ENCODE results near the gene CHML. TPM values are rescaled to one million over a fixed set of nuclear protein-coding genes. Genes with fewer than 3 reads are reported as not detected.

The CHML gene
- total and polyA plus RNA-seq, 10 of the 15 experiments (the other 5 are each of a cell fraction or from before 2014, with no cell fraction given), result 2.0 to 15.5 (median 6.0) TPM

DNA sequence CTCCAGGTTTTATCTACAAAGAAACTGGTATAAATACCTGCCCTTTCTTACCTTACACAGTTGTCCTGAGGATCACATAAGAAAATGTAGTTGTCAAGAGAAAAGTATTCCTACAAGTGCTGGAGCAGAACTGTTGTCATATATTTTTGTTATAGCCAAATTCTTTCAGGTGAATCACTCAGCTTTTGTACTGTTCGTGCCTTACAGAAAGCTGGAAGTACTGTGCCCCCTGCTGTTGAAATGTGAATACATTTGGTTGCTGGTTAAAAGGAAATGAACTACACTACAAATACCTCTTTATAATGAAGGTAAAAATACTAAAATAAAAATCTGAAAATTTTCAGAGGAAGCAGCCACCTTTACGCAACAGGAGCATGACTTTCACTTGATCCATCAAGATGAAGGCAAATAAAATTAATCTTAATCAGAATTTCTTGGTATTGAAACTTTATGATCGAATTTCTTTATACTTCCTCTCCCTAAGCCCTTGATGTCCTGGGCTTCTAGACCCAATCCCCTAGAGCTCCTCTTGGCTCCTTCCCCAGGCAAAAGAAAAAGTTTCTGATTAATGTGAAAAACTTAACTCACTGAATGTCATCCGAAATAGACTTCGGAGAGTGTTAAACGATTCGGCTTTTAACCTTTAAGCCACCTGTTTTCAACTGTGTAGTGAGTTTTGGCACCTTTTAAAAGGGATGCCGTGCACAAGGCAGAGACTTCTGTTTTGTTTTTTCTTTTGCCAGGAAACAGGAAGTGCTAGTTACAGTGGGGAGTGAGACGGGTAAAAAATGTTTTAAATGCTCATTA, 12.5 kb downstream of the CHML start:
- BruUV-seq (replicated peaks), result no TSS peak
- RAD21 ChIA-PET (ENCODE audit: unreplicated experiment), result interaction anchor here (3.0 kb wide), 1 partner anchor 17 kb away, joined by 23 read pairs; no protein-coding TSS in a partner anchor
- H3K9ac ChIP-seq (ENCODE audit: control insufficient read depth, insufficient read depth, low read length), result peak overlapping the region; percentile 53
- H3K9me3 ChIP-seq (replicated peaks; ENCODE audit: control insufficient read depth, insufficient read depth, low read length), result no peaks in the 10 kb centered on the region
- WGBS (ENCODE audit: insufficient coverage, insufficient replicate concordance, low lambda C conversion rate, missing lambda C conversion rate), result 25% methylated on average over 9 of the region's 9 CpGs
- H3K36me3 ChIP-seq (ENCODE audit: control insufficient read depth in 2 of 2, insufficient read depth in 2 of 2, low read length in 1 of 2), result no peaks in the 10 kb centered on the region
- FAIRE-seq (no peak), DNase-seq (ENCODE audit: low read depth, low spot score) (peak; percentile 35), ATAC-seq (peak; percentile 92)
- no peaks in the 10 kb centered on the region for H4K20me1 ChIP-seq (ENCODE audit: control insufficient read depth, insufficient read depth)
- in situ Hi-C loops (cut with MboI) (loop anchor here (5.0 kb wide), 1 partner anchor 95 kb away; the partner anchor contains the start of gene KMO), intact Hi-C loops (cut with micrococcal nuclease; ENCODE audit: unreplicated experiment) (loop anchor here (1.0 kb wide), 1 partner anchor 96 kb away; no protein-coding TSS in a partner anchor)
- H3K79me2 ChIP-seq (ENCODE audit: control insufficient read depth, insufficient read depth, low read length), result no peaks in the 10 kb centered on the region; the same call in 1 of the 2 replicates
- peaks cover 3% of the 10 kb centered on the region for H3K4me1 ChIP-seq (ENCODE audit: control insufficient read depth, insufficient read depth, low read length)
- SMC1A ChIA-PET (ENCODE audit: uncharacterized antibody, unreplicated experiment), result interaction anchor here (1.3 to 2.3 kb wide), 6 partner anchors 8 to 103 kb away, joined by 3 to 28 read pairs (median 4); partner anchors contain the start of gene KMO
- CTCF ChIA-PET, result interaction anchor here (1.0 to 2.9 kb wide), 12 partner anchors 10 to 740 kb away, joined by 3 to 59 read pairs (median 6); partner anchors contain the start of gene KMO
- H3K27ac ChIP-seq (ENCODE audit: control insufficient read depth, insufficient read depth), result peak overlapping the region; percentile 66
- TF ChIP-seq SMARCA5 (IDR thresholded peaks at IDR 0.05) (no peak), PML (IDR thresholded peaks at IDR 0.05; ENCODE audit: low read length) (0 out of 2 replicates have a peak, but pooled peaks have one; percentile 28), FOS (IDR thresholded peaks at IDR 0.05; ENCODE audit: borderline replicate concordance, extremely low read depth, insufficient read length) (no peak), RAD21 (IDR thresholded peaks at IDR 0.05; ENCODE audit: insufficient read depth, low read depth, low read length) (peak; percentile 80), ZZZ3 (IDR thresholded peaks at IDR 0.05; ENCODE audit: control insufficient read depth, insufficient read length, low read depth) (no peak), SUZ12 (IDR thresholded peaks at IDR 0.05; ENCODE audit: unreplicated experiment) (no peak), SMC3 (IDR thresholded peaks at IDR 0.05; ENCODE audit: borderline replicate concordance, low read length) (peak; percentile 79), LARP7 (IDR thresholded peaks at IDR 0.05) (no peak), POU2F2 (IDR thresholded peaks at IDR 0.05; ENCODE audit: borderline replicate concordance, low read depth, low read length) (no peak), SPI1 (IDR thresholded peaks at IDR 0.05; ENCODE audit: borderline replicate concordance, insufficient read depth, low read depth, low read length) (peak; percentile 58), RB1 (IDR thresholded peaks at IDR 0.05; ENCODE audit: borderline replicate concordance) (no peak), BHLHE40 (IDR thresholded peaks at IDR 0.05; ENCODE audit: borderline replicate concordance in 1 of 2, low read depth in 2 of 2, low read length in 1 of 2) (no peak)
- TF ChIP-seq, protein P1, sequence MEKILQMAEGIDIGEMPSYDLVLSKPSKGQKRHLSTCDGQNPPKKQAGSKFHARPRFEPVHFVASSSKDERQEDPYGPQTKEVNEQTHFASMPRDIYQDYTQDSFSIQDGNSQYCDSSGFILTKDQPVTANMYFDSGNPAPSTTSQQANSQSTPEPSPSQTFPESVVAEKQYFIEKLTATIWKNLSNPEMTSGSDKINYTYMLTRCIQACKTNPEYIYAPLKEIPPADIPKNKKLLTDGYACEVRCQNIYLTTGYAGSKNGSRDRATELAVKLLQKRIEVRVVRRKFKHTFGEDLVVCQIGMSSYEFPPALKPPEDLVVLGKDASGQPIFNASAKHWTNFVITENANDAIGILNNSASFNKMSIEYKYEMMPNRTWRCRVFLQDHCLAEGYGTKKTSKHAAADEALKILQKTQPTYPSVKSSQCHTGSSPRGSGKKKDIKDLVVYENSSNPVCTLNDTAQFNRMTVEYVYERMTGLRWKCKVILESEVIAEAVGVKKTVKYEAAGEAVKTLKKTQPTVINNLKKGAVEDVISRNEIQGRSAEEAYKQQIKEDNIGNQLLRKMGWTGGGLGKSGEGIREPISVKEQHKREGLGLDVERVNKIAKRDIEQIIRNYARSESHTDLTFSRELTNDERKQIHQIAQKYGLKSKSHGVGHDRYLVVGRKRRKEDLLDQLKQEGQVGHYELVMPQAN (conservative IDR thresholded peaks at IDR 0.05), result no peak
- TF ChIP-seq, protein P2, sequence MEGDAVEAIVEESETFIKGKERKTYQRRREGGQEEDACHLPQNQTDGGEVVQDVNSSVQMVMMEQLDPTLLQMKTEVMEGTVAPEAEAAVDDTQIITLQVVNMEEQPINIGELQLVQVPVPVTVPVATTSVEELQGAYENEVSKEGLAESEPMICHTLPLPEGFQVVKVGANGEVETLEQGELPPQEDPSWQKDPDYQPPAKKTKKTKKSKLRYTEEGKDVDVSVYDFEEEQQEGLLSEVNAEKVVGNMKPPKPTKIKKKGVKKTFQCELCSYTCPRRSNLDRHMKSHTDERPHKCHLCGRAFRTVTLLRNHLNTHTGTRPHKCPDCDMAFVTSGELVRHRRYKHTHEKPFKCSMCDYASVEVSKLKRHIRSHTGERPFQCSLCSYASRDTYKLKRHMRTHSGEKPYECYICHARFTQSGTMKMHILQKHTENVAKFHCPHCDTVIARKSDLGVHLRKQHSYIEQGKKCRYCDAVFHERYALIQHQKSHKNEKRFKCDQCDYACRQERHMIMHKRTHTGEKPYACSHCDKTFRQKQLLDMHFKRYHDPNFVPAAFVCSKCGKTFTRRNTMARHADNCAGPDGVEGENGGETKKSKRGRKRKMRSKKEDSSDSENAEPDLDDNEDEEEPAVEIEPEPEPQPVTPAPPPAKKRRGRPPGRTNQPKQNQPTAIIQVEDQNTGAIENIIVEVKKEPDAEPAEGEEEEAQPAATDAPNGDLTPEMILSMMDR (IDR thresholded peaks at IDR 0.05 in 2 of 3, conservative IDR thresholded peaks at IDR 0.05 in 1 of 3; ENCODE audit: control insufficient read depth in 2 of 3, extremely low read depth in 1 of 3, insufficient read depth in 1 of 3, low read depth in 3 of 3, low read length in 3 of 3), result peak; percentile 50 to 66 (median 64); a peak in 5 of 6 replicates
- TF ChIP-seq, protein P3, sequence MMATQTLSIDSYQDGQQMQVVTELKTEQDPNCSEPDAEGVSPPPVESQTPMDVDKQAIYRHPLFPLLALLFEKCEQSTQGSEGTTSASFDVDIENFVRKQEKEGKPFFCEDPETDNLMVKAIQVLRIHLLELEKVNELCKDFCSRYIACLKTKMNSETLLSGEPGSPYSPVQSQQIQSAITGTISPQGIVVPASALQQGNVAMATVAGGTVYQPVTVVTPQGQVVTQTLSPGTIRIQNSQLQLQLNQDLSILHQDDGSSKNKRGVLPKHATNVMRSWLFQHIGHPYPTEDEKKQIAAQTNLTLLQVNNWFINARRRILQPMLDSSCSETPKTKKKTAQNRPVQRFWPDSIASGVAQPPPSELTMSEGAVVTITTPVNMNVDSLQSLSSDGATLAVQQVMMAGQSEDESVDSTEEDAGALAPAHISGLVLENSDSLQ (IDR thresholded peaks at IDR 0.05), result no peak
- H3K27me3 ChIP-seq (replicated peaks in 1 of 2; ENCODE audit: control insufficient read depth in 2 of 2, insufficient read depth in 2 of 2, low read length in 1 of 2), result no peaks in the 10 kb centered on the region
- H3K4me2 ChIP-seq (ENCODE audit: control insufficient read depth, insufficient read depth), result peak overlapping the region; percentile 84
- peak overlapping the region; percentile 12; the same call in 1 of the 2 replicates for H3K4me3 ChIP-seq
- POLR2A ChIA-PET, result interaction anchor here (0.6 kb wide), 1 partner anchor 181 kb away, joined by 10 read pairs; no protein-coding TSS in a partner anchor
- peak overlapping the region; percentile 81 for H2AFZ ChIP-seq (ENCODE audit: control insufficient read depth, low read depth, low read length)

All from GM12878 (cell line).